ENCODE data around the gene VGLL4. TPM values are rescaled to one million over a fixed set of nuclear protein-coding genes. Genes with fewer than 3 reads are reported as not detected.

The VGLL4 gene
- total RNA-seq, 2 donors from 2014 or later = 87.2 to 203 TPM

DNA sequence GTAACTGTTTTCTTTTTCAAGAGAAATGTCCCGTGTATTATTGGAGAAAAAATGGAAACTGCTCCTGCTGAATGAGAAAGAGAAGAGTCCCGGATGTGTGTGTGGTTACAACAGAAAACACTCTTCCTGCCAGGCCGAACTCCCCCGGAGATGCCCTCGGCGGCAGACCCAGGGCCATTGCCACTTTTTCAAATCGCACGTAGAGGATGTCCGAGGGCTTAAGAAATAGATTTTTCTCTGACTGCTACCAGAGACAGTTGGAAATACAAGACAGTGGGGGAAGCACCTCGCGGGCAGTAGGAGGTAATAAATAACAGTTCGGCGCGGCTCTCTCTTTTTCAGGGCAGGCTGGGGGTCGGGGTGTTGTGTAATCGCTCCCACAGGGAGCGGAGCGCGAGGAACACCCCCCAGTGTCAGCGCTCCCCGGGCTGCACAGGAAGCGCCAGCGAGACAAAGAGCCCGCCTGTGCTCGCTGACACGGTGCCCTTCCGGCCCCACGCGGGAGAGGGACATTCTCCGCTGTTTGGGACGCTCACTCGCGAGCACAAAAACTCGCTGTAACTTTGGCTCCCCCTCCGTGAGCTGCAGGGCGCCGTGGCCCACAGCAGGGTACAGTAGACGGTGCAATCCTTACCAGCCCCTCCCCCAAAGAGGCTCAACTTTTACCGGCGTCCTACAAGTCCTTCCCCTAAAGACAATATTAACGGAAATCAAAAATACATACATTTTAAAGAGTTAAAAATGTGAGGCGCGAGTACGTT is 1.1 kb downstream of the VGLL4 start:
- Histone ChIP-seq H3K9me3 (no peaks in the 10 kb centered on the region), H3K4me3 (peak overlapping the region; percentile 52 to 60), H3K27ac (peak overlapping the region; percentile 90 to 95), H3K27me3 (replicated peaks; ENCODE audit: insufficient read depth) (no peaks in the 10 kb centered on the region), H3K4me1 (replicated peaks) (peaks cover 11% of the 10 kb centered on the region), H3K36me3 (no peaks in the 10 kb centered on the region)
- under 1% methylated on average over 43 of the region's 44 CpGs for WGBS
- TF ChIP-seq POLR2AphosphoS5 (IDR thresholded peaks at IDR 0.05) (peak; percentile 35), POLR2A (IDR thresholded peaks at IDR 0.05) (no peak)
- TF ChIP-seq, protein P1, sequence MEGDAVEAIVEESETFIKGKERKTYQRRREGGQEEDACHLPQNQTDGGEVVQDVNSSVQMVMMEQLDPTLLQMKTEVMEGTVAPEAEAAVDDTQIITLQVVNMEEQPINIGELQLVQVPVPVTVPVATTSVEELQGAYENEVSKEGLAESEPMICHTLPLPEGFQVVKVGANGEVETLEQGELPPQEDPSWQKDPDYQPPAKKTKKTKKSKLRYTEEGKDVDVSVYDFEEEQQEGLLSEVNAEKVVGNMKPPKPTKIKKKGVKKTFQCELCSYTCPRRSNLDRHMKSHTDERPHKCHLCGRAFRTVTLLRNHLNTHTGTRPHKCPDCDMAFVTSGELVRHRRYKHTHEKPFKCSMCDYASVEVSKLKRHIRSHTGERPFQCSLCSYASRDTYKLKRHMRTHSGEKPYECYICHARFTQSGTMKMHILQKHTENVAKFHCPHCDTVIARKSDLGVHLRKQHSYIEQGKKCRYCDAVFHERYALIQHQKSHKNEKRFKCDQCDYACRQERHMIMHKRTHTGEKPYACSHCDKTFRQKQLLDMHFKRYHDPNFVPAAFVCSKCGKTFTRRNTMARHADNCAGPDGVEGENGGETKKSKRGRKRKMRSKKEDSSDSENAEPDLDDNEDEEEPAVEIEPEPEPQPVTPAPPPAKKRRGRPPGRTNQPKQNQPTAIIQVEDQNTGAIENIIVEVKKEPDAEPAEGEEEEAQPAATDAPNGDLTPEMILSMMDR (IDR thresholded peaks at IDR 0.05) = peak in 1 of 4 experiments; percentile 8
- DNase-seq (ENCODE audit: low spot score) = peak; percentile 58
- intact Hi-C loops (cut with DNase I) = loop anchor here (5.0 kb wide), 2 partner anchors 160 to 175 kb away; no protein-coding TSS in a partner anchor

DNA sequence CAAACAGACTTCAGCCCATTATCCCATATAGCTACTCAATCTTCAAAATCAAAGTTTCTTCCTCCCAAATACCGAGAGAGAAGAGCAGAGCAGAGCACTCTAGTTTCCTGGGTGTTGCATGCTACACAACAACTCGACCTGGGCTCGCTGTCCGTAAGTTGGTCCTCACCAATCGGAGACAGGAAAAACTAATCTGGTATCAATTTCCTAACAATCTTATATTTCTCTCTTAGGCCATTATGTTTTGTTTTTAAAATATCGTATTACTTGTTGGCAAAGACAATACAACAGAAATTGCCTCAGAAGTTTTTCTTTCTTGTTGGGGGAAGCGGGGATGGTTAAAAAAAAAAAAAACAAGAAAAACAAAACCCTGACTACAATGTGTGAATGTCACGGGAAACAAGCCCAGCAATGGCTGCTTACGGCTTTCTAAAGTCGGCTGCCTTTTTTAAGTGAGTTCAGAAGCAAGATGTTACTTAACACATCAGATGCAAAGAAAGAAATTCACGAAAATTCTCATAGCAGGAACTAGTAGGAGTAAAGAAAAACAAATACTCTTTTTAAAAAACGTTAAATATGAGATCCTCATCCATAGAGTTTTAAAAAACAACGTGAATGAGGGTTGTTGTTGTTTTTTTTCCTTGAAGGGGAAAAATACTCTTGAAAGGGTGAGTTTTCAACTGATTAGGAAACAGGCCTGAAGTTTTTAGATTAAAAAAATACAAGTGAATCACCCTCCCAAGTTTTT is 1.9 kb downstream of the VGLL4 start:
- H3K9me3 ChIP-seq = no peaks in the 10 kb centered on the region
- DNase-seq (ENCODE audit: low spot score) = no peak
- WGBS = under 1% methylated on average over 13 of the region's 13 CpGs
- H3K4me3 ChIP-seq = peak overlapping the region; percentile 52 to 60
- no peaks in the 10 kb centered on the region for H3K27me3 ChIP-seq (replicated peaks; ENCODE audit: insufficient read depth)
- peak overlapping the region; percentile 90 to 95 for H3K27ac ChIP-seq
- intact Hi-C loops (cut with DNase I) = loop anchor here (5.0 kb wide), 2 partner anchors 160 to 175 kb away; no protein-coding TSS in a partner anchor
- TF ChIP-seq, protein P1 (IDR thresholded peaks at IDR 0.05) = no peak
- TF ChIP-seq POLR2AphosphoS5 (IDR thresholded peaks at IDR 0.05) (no peak), POLR2A (IDR thresholded peaks at IDR 0.05) (no peak)
- H3K4me1 ChIP-seq (replicated peaks) = peaks cover 13% of the 10 kb centered on the region
- no peaks in the 10 kb centered on the region for H3K36me3 ChIP-seq

DNA sequence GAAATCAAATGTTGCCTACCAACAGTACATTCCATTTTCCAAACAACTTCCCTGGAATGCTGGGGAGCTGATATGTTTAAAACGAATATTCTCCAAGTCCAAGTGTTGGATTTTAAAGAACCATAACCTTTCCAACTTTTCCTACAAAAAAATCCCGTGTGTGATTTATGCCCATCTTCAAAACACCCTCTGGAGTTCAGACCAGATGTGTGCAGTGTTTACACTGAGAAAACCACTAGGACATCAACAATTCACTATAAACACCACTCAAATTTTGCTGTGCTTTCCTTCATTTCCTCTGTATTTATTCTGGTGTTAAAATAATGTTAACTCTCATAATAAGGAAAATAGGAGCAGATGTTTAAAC is 2.4 kb downstream of the VGLL4 start:
- WGBS = 3% methylated on average over 2 of the region's 2 CpGs
- peaks cover 13% of the 10 kb centered on the region for H3K4me1 ChIP-seq (replicated peaks)
- peak overlapping the region; percentile 90 to 95 for H3K27ac ChIP-seq
- H3K4me3 ChIP-seq = peak overlapping the region; percentile 52 to 60
- intact Hi-C loops (cut with DNase I) = loop anchor here (5.0 kb wide), 2 partner anchors 159 to 174 kb away; no protein-coding TSS in a partner anchor
- no peaks in the 10 kb centered on the region for H3K9me3 ChIP-seq
- DNase-seq (ENCODE audit: low spot score) = no peak
- H3K27me3 ChIP-seq (replicated peaks; ENCODE audit: insufficient read depth) = no peaks in the 10 kb centered on the region
- TF ChIP-seq, protein P1 (IDR thresholded peaks at IDR 0.05) = no peak
- TF ChIP-seq POLR2A (IDR thresholded peaks at IDR 0.05) (no peak), POLR2AphosphoS5 (IDR thresholded peaks at IDR 0.05) (no peak)
- H3K36me3 ChIP-seq = no peaks in the 10 kb centered on the region

DNA sequence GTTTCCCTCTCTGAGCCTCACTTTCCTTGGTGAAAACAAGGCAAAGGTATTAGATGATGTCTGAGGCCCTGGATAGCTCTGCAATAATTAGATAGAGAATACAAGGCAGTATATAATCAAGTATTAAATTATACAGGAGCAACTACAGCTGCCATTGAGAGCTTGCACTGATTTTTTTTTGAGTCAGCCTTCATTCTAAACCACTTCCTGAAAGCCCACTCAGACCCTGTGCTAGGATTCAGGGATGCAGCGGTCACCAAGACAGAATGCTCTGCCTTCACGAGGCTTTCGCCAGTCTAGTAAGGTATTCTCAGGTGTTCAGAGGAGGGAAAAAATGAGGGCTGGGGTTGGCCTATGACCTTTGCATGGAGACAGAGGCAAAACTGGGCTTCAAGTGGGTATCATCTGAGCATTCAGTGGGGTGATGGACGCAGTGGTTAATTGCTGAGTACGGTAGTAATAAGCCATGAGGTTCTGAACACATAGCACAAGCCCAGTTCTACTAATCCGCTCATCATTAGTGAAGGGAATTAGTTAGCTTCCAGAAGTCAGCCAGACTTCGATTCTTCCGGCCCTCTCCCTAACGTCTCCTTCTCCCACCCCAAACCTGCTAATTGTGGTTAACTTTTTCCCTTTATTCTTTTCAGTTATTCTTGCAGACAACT is 3.6 kb downstream of the VGLL4 start:
- no peak for DNase-seq (ENCODE audit: low spot score)
- intact Hi-C loops (cut with DNase I) = loop anchor here (5.0 kb wide), 2 partner anchors 158 to 173 kb away; no protein-coding TSS in a partner anchor
- no peak overlapping the region for H3K4me3 ChIP-seq
- H3K27me3 ChIP-seq (replicated peaks; ENCODE audit: insufficient read depth) = no peaks in the 10 kb centered on the region
- H3K4me1 ChIP-seq (replicated peaks) = peaks cover 13% of the 10 kb centered on the region
- no peaks in the 10 kb centered on the region for H3K36me3 ChIP-seq
- 49% methylated on average over 9 of the region's 9 CpGs for WGBS
- peak overlapping the region; percentile 90 to 95 for H3K27ac ChIP-seq
- no peaks in the 10 kb centered on the region for H3K9me3 ChIP-seq
- TF ChIP-seq POLR2AphosphoS5 (IDR thresholded peaks at IDR 0.05) (no peak), POLR2A (IDR thresholded peaks at IDR 0.05) (no peak)
- TF ChIP-seq, protein P1 (IDR thresholded peaks at IDR 0.05) = no peak

Data from prostate gland (tissue), 2 donors.